SU-DHL-6 (cell line): Measurements from ENCODE around the gene SMG7.

Experiments used
- H2AFZ ChIP-seq: fragments of 200-600 bp; sonication (generic); 2 replicates; pipeline ENCODE4 v1.6.1; 2014; ENCODE audit warnings: low read depth, mild to moderate bottlenecking, moderate library complexity, mixed read lengths, antibody characterized with exemption, low read length; ENCODE audit not compliant: severe bottlenecking
- H3F3A ChIP-seq: fragments of 200-600 bp; shearing (Covaris generic); 2 replicates; pipeline ENCODE4 v1.6.0; 2016; ENCODE audit warnings: antibody characterized with exemption, mild to moderate bottlenecking; ENCODE audit not compliant: insufficient read depth
- H3K27ac ChIP-seq: fragments of 200-600 bp; sonication (generic); 2 replicates; pipeline ENCODE4 v1.5.1; 2016; ENCODE audit warnings: low read depth, mild to moderate bottlenecking, low read length, moderate library complexity, mixed read lengths
- H3K27me3 ChIP-seq: fragments of 200-600 bp; sonication (generic), shearing (Covaris generic); 2 replicates; pipeline ENCODE4 v1.6.0; 2014; ENCODE audit warnings: mild to moderate bottlenecking, low read length
- H3K36me3 ChIP-seq: fragments of 200-600 bp; sonication (generic); 2 replicates; pipeline ENCODE4 v1.6.1; 2014; ENCODE audit warnings: mild to moderate bottlenecking, low read length, mixed read lengths
- H3K4me2 ChIP-seq: fragments of 300-600, 200-600 bp; shearing (Covaris generic), sonication (generic); 2 replicates; pipeline ENCODE4 v1.6.0; 2014; ENCODE audit warnings: low read length, low read depth, mild to moderate bottlenecking; ENCODE audit not compliant: poor library complexity, severe bottlenecking
- H3K4me3 ChIP-seq: fragments of 200-600 bp; sonication (generic); 2 replicates; pipeline ENCODE4 v1.5.1; 2014; ENCODE audit warnings: antibody characterized with exemption, low read length, mild to moderate bottlenecking, mixed read lengths; ENCODE audit not compliant: insufficient read depth, poor library complexity, severe bottlenecking
- H3K79me2 ChIP-seq: fragments of 200-600 bp; sonication (generic); 2 replicates; pipeline ENCODE4 v1.6.1; 2014; ENCODE audit warnings: mild to moderate bottlenecking, low read length, moderate library complexity; ENCODE audit not compliant: insufficient read depth
- H3K9ac ChIP-seq: fragments of 200-600 bp; sonication (generic); 2 replicates; pipeline ENCODE4 v1.7.0; 2014; ENCODE audit warnings: mild to moderate bottlenecking, low read length
- H3K9me2 ChIP-seq: fragments of 200-600 bp; sonication (generic); replicated peaks from 2 replicates; pipeline ENCODE4 v1.6.1; 2014; ENCODE audit warnings: low read length; ENCODE audit not compliant: insufficient read depth
- H3K9me3 ChIP-seq: fragments of 200-600 bp; sonication (generic); 2 replicates; pipeline ENCODE4 v1.6.1; 2014; ENCODE audit warnings: low read length, mixed read lengths; ENCODE audit not compliant: insufficient read depth
- H4K20me1 ChIP-seq: fragments of 200-600 bp; sonication (generic); 2 replicates; pipeline ENCODE4 v1.6.1; 2014; ENCODE audit warnings: low read depth, mild to moderate bottlenecking, antibody characterized with exemption, low read length, moderate library complexity, mixed read lengths
- CTCF ChIP-seq: fragments of 200-600 bp; sonication (generic); IDR thresholded peaks from one replicate; pipeline ENCODE4 v1.5.1; 2017; ENCODE audit warnings: antibody characterized with exemption, mild to moderate bottlenecking, low read length, moderate library complexity; ENCODE audit not compliant: insufficient read depth, poor library complexity, severe bottlenecking
- EZH2phosphoT487 ChIP-seq: fragments of 200-600 bp; sonication (generic), shearing (Covaris generic); conservative IDR thresholded peaks from 2 replicates; pipeline ENCODE4 v1.6.1; 2018; ENCODE audit warnings: mild to moderate bottlenecking, antibody characterized with exemption, low read length, moderate library complexity, mixed read lengths

SMG7 gene

GRCh38 chr1:183522104-183522503 lies 49.8 kb downstream of the SMG7 start:
- Histone ChIP-seq H2AFZ (no peak overlapping the region), H3K27me3 (no peaks in the 10 kb centered on the region), H3K79me2 (0 out of 2 replicates have a peak, but pooled peaks cover 4% of the 10 kb centered on the region), H3K9ac (no peak overlapping the region), H3K27ac (no peak overlapping the region), H3K4me2 (no peak overlapping the region), H3K36me3 (peaks cover 23% of the 10 kb centered on the region; the same call in 1 of the 2 replicates), H3K9me3 (no peaks in the 10 kb centered on the region), H4K20me1 (no peaks in the 10 kb centered on the region), H3F3A (no peaks in the 10 kb centered on the region), H3K9me2 (no peaks in the 10 kb centered on the region), H3K4me3 (no peak overlapping the region)
- no peak for TF ChIP-seq CTCF
- no peak for TF ChIP-seq EZH2phosphoT487

- Histone ChIP-seq H2AFZ (no peak overlapping the region), H4K20me1 (no peaks in the 10 kb centered on the region), H3F3A (0 out of 2 replicates have a peak, but pooled peaks cover 6% of the 10 kb centered on the region), H3K4me3 (no peak overlapping the region), H3K36me3 (peaks cover 56% of the 10 kb centered on the region), H3K4me2 (no peak overlapping the region), H3K9me2 (no peaks in the 10 kb centered on the region), H3K27ac (no peak overlapping the region), H3K9ac (no peak overlapping the region), H3K79me2 (no peaks in the 10 kb centered on the region), H3K9me3 (no peaks in the 10 kb centered on the region), H3K27me3 (no peaks in the 10 kb centered on the region)
- TF ChIP-seq CTCF (no peak), EZH2phosphoT487 (no peak)
Measured at GRCh38 chr1:183528577-183528976, 56.3 kb downstream of the SMG7 start.

GRCh38 chr1:183533617-183534174 lies 61.4 kb downstream of the SMG7 start:
- no peaks in the 10 kb centered on the region for H3K27me3 ChIP-seq
- H3F3A ChIP-seq = 0 out of 2 replicates have a peak, but pooled peaks cover 6% of the 10 kb centered on the region
- H3K27ac ChIP-seq = no peak overlapping the region
- H3K36me3 ChIP-seq = peaks cover 62% of the 10 kb centered on the region
- H3K4me3 ChIP-seq = no peak overlapping the region
- no peak for TF ChIP-seq EZH2phosphoT487
- no peak for TF ChIP-seq CTCF
- H3K4me2 ChIP-seq = no peak overlapping the region
- no peaks in the 10 kb centered on the region for H3K79me2 ChIP-seq
- no peaks in the 10 kb centered on the region for H4K20me1 ChIP-seq
- no peak overlapping the region for H3K9ac ChIP-seq
- H3K9me3 ChIP-seq = no peaks in the 10 kb centered on the region
- no peaks in the 10 kb centered on the region for H3K9me2 ChIP-seq
- H2AFZ ChIP-seq = no peak overlapping the region
